ENCODE data around the gene KCTD2.

KCTD2 gene

GRCh38 chr17:75099881-75100595 lies 53.0 kb downstream of the KCTD2 start:
- DNase-seq (ENCODE audit: low spot score), result no peak

GRCh38 chr17:75102385-75102821 lies 55.4 kb downstream of the KCTD2 start:
- DNase-seq (ENCODE audit: low spot score), result no peak

- DNase-seq (ENCODE audit: low spot score), result no peak
These were observed 56.9 kb downstream of the KCTD2 start for GRCh38 chr17:75103601-75104554.

- DNase-seq (ENCODE audit: low spot score), result peak; percentile 64
These were observed 58.4 kb downstream of the KCTD2 start for GRCh38 chr17:75105126-75106080.

- DNase-seq (ENCODE audit: low spot score), result no peak
These were observed 61.2 kb downstream of the KCTD2 start for GRCh38 chr17:75108193-75108592.

- DNase-seq (ENCODE audit: low spot score), result no peak
These were observed 62.0 kb downstream of the KCTD2 start for GRCh38 chr17:75109046-75109406.

- DNase-seq (ENCODE audit: low spot score), result peak; percentile 88
These were observed 62.6 kb downstream of the KCTD2 start, which contains the start of gene ARMC7 for GRCh38 chr17:75109407-75110233. TSS of gene ARMC7 (plus strand) at chr17:75109969. CDS start at chr17:75110289, 320 bp downstream.

GRCh38 chr17:75110234-75110937 lies 63.4 kb downstream of the KCTD2 start:
- no peak for DNase-seq (ENCODE audit: low spot score)

GRCh38 chr17:75111777-75112335 lies 64.8 kb downstream of the KCTD2 start:
- DNase-seq (ENCODE audit: low spot score), result no peak

- DNase-seq (ENCODE audit: low spot score), result peak; percentile 93
These were observed 67.0 kb downstream of the KCTD2 start for GRCh38 chr17:75113798-75114551.

GRCh38 chr17:75114552-75115314 lies 67.7 kb downstream of the KCTD2 start:
- DNase-seq (ENCODE audit: low spot score), result no peak

Measured in kidney capillary endothelial cell (primary cell).